Cardiac muscle cell (in vitro differentiated cells and primary cell): Measurements from ENCODE around the gene SHISA9. TPM values are rescaled to one million over a fixed set of nuclear protein-coding genes. Genes with fewer than 3 reads are reported as not detected.

Experiments used
- DNase-seq, 2 donors: peaks; one replicate each; pipeline versions ENCODE4 v3.0.0 to v3.0.0-alpha.2; 2010 to 2017; ENCODE audit warnings: low read depth in 1 of 2, low spot score in 1 of 2
- H3K27ac ChIP-seq: fragments of 200-600 bp; sonication (generic); 2 replicates; pipeline ENCODE4 v1.5.1; 2016
- H3K27me3 ChIP-seq: fragments of 200-600 bp; sonication (generic); 2 replicates; pipeline ENCODE4 v1.6.0; 2016; ENCODE audit warnings: control low read depth
- H3K36me3 ChIP-seq: fragments of 200-600 bp; sonication (generic); 2 replicates; pipeline ENCODE4 v1.5.1; 2016; ENCODE audit warnings: control low read depth
- H3K4me1 ChIP-seq: fragments of 200-600 bp; sonication (generic); 2 replicates; pipeline ENCODE4 v1.8.1; 2017; ENCODE audit warnings: low read depth, mild to moderate bottlenecking, mixed run types
- H3K4me3 ChIP-seq: fragments of 200-600 bp; sonication (generic); 2 replicates; pipeline ENCODE4 v1.5.1; 2016; ENCODE audit warnings: mild to moderate bottlenecking
- H3K9me3 ChIP-seq: fragments of 200-600 bp; sonication (generic); 2 replicates; pipeline ENCODE4 v1.5.1; 2017; ENCODE audit warnings: low read depth, mild to moderate bottlenecking, control low read depth
- polyA plus RNA-seq: library from polyadenylated mRNA; unstranded; fragments of >200 nt; fragmentation: Nextera tagmentation; extraction: Ambion mirVana; gene quantifications from 2 replicates; pipeline ENCODE4 v1.2.1, GENCODE V29; 2016
- total RNA-seq: library from RNA; depleted of rRNA; stranded (reverse); fragments of >200 nt; gene quantifications from 2 replicates; pipeline ENCODE4 v1.2.3, GENCODE V29; 2016
- TF ChIP-seq, protein P1 (sequence below): IDR thresholded peaks from 2 replicates; pipeline ENCODE4 v1.5.1; 2012; ENCODE audit warnings: low read depth, mild to moderate bottlenecking, low read length

Gene SHISA9
- total and polyA plus RNA-seq, 2 experiments from 2014 or later = 0.03 TPM; not detected in 1

DNA sequence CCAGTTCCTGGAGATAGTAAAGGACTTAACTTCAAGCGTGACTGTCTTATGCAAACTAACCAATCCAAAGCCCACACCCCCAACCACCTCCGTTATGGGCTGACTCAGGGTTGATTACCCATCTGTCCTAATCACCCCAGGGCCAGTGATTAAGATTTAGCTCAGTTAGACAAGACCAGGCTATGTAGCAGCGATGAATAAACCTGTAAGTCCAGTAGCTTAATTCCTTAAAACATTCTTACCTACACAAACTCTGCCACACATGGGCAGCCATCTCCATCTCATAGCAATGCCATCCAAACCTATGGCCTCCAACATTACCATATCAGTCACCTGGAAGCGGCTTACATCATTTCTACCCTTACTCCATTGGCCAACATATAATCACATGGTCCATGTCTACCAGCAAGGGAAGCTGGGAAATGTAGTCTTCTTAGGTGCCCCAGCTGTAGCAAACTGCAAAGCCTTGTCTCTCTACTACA is 266.7 kb downstream of the SHISA9 start:
- no peaks in the 10 kb centered on the region for H3K36me3 ChIP-seq
- TF ChIP-seq, protein P1, sequence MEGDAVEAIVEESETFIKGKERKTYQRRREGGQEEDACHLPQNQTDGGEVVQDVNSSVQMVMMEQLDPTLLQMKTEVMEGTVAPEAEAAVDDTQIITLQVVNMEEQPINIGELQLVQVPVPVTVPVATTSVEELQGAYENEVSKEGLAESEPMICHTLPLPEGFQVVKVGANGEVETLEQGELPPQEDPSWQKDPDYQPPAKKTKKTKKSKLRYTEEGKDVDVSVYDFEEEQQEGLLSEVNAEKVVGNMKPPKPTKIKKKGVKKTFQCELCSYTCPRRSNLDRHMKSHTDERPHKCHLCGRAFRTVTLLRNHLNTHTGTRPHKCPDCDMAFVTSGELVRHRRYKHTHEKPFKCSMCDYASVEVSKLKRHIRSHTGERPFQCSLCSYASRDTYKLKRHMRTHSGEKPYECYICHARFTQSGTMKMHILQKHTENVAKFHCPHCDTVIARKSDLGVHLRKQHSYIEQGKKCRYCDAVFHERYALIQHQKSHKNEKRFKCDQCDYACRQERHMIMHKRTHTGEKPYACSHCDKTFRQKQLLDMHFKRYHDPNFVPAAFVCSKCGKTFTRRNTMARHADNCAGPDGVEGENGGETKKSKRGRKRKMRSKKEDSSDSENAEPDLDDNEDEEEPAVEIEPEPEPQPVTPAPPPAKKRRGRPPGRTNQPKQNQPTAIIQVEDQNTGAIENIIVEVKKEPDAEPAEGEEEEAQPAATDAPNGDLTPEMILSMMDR = no peak
- no peak overlapping the region for H3K27ac ChIP-seq
- H3K4me3 ChIP-seq = no peak overlapping the region
- H3K27me3 ChIP-seq = no peaks in the 10 kb centered on the region
- no peaks in the 10 kb centered on the region for H3K9me3 ChIP-seq
- DNase-seq = no peak
- H3K4me1 ChIP-seq = no peaks in the 10 kb centered on the region

DNA sequence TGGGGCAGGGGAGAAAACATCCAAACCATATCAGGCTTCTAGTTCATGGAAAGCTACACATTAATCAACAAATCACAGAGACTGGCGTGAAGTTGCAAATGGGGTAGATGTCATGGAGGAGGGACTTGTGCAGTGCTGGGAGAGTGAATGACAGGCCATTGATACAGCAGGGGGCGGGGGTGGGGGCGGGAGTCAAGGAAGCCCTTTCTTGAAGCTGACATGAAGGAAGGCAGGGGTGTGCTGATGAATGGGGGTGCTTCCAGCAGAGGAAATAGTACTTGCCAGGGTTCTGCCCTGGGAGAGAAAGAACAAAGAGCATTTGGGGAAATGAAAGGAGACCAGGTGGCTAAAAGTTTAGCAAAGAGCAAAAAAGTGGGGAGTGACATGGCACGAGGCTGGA is 269.9 kb downstream of the SHISA9 start:
- Histone ChIP-seq H3K9me3 (no peaks in the 10 kb centered on the region), H3K4me1 (no peaks in the 10 kb centered on the region), H3K27ac (no peak overlapping the region), H3K36me3 (no peaks in the 10 kb centered on the region), H3K27me3 (no peaks in the 10 kb centered on the region), H3K4me3 (no peak overlapping the region)
- DNase-seq = no peak
- TF ChIP-seq, protein P1 = no peak

DNA sequence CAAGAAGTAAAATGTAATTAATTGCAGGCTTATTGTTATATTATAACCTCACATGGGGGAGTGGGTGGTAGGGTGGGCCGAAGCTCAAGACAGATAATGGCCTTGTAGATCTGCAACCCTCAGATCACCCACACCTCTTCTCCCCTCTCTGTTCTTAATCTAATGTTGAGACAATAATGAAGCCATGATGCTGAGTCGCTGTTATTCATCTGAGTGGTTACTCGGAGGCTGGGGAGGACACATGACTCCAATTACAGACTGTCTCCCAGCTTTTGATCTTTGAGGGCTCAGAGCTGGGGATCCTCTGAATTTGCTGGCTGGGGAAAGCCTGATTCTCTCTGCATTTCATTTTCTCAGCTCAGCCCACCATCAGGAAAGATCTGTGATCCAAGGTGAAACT is 275.3 kb downstream of the SHISA9 start:
- no peak overlapping the region for H3K4me3 ChIP-seq
- TF ChIP-seq, protein P1 = no peak
- H3K27me3 ChIP-seq = no peaks in the 10 kb centered on the region
- H3K36me3 ChIP-seq = no peaks in the 10 kb centered on the region
- H3K27ac ChIP-seq = no peak overlapping the region
- no peaks in the 10 kb centered on the region for H3K4me1 ChIP-seq
- no peak for DNase-seq
- H3K9me3 ChIP-seq = no peaks in the 10 kb centered on the region

DNA sequence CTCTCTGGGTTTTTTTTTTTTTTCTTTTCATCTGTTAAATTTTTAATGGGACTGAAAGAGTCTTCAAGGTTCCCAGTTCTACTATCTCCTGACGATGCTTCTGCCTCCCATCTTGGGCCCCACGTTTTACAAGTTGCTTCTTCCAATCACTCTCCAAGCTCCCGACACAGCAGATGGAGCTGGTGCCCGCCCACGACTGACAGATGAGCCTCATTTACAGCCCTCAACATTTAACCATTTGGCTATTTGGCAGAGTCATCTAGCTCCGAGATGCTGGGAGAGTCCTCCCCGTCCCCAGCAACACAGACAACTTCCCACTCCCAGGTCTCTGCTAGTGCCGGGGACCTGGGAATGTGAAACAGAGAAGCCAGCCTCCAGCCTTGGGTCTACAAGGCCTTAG is 276.9 kb downstream of the SHISA9 start:
- H3K4me1 ChIP-seq = no peaks in the 10 kb centered on the region
- no peak for DNase-seq
- H3K36me3 ChIP-seq = no peaks in the 10 kb centered on the region
- TF ChIP-seq, protein P1 = no peak
- no peak overlapping the region for H3K27ac ChIP-seq
- H3K27me3 ChIP-seq = no peaks in the 10 kb centered on the region
- no peak overlapping the region for H3K4me3 ChIP-seq
- H3K9me3 ChIP-seq = no peaks in the 10 kb centered on the region

DNA sequence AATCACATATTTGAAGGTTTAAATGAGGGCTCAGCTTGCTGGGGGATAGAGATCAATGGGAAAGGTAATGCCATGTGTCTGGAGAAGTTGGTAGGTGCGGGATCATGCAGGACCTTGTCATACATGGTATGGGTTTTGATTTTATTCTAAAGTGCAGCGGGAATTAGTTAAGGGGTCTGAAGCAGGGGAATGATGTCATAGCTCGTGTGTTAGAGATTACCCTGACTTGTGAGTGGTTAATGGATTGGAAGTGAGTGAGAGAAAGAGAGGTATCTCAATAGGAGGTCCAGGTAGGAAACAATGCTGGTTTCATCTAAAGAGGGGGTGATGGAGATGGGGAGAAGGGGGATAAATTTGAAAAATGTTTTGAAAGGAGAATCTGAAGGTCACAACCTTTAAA is 280.0 kb downstream of the SHISA9 start:
- H3K4me3 ChIP-seq = no peak overlapping the region
- H3K9me3 ChIP-seq = no peaks in the 10 kb centered on the region
- H3K27me3 ChIP-seq = no peaks in the 10 kb centered on the region
- DNase-seq = no peak
- TF ChIP-seq, protein P1 = no peak
- no peak overlapping the region for H3K27ac ChIP-seq
- H3K36me3 ChIP-seq = no peaks in the 10 kb centered on the region
- H3K4me1 ChIP-seq = no peaks in the 10 kb centered on the region

DNA sequence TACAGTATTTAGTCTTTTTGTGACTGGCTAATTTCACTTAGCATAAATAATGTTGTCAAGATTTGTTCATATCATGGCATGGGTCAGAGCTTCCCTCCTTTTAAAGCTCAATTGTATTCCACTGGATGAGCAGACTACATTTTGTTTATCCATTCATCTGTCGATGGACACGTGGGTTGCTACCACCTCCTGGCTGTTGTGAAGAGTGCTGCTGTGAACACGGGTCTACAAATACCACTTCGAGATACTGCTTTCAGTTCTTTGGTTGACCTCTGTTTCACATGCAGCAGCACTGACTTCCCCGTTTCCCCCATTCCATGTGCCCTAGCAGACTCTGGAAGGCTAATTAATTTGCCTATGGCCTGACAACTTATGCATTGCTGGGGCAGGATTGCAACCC is 285.4 kb downstream of the SHISA9 start:
- H3K36me3 ChIP-seq = no peaks in the 10 kb centered on the region
- no peaks in the 10 kb centered on the region for H3K27me3 ChIP-seq
- H3K9me3 ChIP-seq = no peaks in the 10 kb centered on the region
- H3K4me1 ChIP-seq = no peaks in the 10 kb centered on the region
- no peak overlapping the region for H3K4me3 ChIP-seq
- DNase-seq = no peak
- no peak overlapping the region for H3K27ac ChIP-seq
- TF ChIP-seq, protein P1 = no peak
